K562 (cell line): ENCODE measurements around the gene MRPL40. TPM values are rescaled to one million over a fixed set of nuclear protein-coding genes. Genes with fewer than 3 reads are reported as not detected.

Experiments
- ARID2 ChIP-seq: fragments of 450-650 bp; IDR thresholded peaks from 2 replicates; pipeline ENCODE4 v1.6.1; 2017; ENCODE audit warnings: antibody characterized with exemption, mild to moderate bottlenecking
- ATF7 ChIP-seq: fragments of 450-650 bp; IDR thresholded peaks from 2 replicates; pipeline ENCODE4 v1.7.1; 2014; ENCODE audit warnings: mild to moderate bottlenecking, moderate library complexity
- CHD2 ChIP-seq: IDR thresholded peaks from 2 replicates; pipeline ENCODE4 v1.6.1; 2011; ENCODE audit warnings: low read depth, low read length
- ELF2 ChIP-seq: fragments of 250-450 bp; sonication (Bioruptor Pico); IDR thresholded peaks from 2 replicates; pipeline ENCODE4 v1.5.0; 2021; ENCODE audit warnings: mild to moderate bottlenecking
- ETV1 ChIP-seq: fragments of 450-650 bp; conservative IDR thresholded peaks from 2 replicates; pipeline ENCODE4 v1.6.1; 2016; ENCODE audit warnings: missing genetic modification characterization, control low read depth, low read depth, missing compliant biosample characterization
- KDM2B ChIP-seq: fragments of 250-450 bp; sonication (Bioruptor Pico); IDR thresholded peaks from 2 replicates; pipeline ENCODE4 v1.8.0; 2021; ENCODE audit warnings: mild to moderate bottlenecking, moderate library complexity
- LEF1 ChIP-seq: fragments of 450-650 bp; IDR thresholded peaks from 2 replicates; pipeline ENCODE4 v1.6.1; 2016; ENCODE audit warnings: mild to moderate bottlenecking
- POLR3G ChIP-seq: IDR thresholded peaks from 2 replicates; pipeline ENCODE4 v1.6.1; 2011; ENCODE audit not compliant: insufficient read length, insufficient replicate concordance; ENCODE audit errors: extremely low read depth
- PPARD ChIP-seq: fragments of 250-450 bp; sonication (Bioruptor Pico); IDR thresholded peaks from 2 replicates; pipeline ENCODE4 v1.8.0; 2022; ENCODE audit warnings: inconsistent platforms, mild to moderate bottlenecking, moderate library complexity
- RAD21 ChIP-seq, 2 experiments: fragments of 250-450 bp in 1 of 2; fragments of 450-650 bp in 1 of 2; sonication (Bioruptor Pico) in 1 of 2; formaldehyde crosslinking in 1 of 2; IDR thresholded peaks in 1 of 2; conservative IDR thresholded peaks in 1 of 2; 2 replicates each; pipeline versions ENCODE4 v1.4.0 to v1.8.0; 2020 to 2022; ENCODE audit warnings: mild to moderate bottlenecking in 2 of 2, moderate library complexity in 1 of 2
- RCOR1 ChIP-seq, 2 experiments: IDR thresholded peaks; 2 replicates each; pipeline ENCODE4 v1.6.1; 2012; ENCODE audit warnings: low read depth in 2 of 2, low read length in 2 of 2, borderline replicate concordance in 1 of 2, improper control_type of control experiment in 1 of 2
- STAT5A ChIP-seq: IDR thresholded peaks from 2 replicates; pipeline ENCODE4 v1.6.1; 2012; ENCODE audit warnings: low read length, inconsistent platforms, borderline replicate concordance
- TEAD4 ChIP-seq, 2 experiments: sonication (generic) in 1 of 2; formaldehyde crosslinking in 1 of 2; IDR thresholded peaks; 2 replicates each; pipeline versions ENCODE4 v1.6.1 to v1.8.0; 2012 to 2022; ENCODE audit warnings: borderline replicate concordance in 1 of 2, inconsistent platforms in 1 of 2, low read length in 1 of 2, mild to moderate bottlenecking in 1 of 2, missing genetic modification reagents in 1 of 2
- ZNF445 ChIP-seq: fragments of 250-450 bp; sonication (Bioruptor Pico); IDR thresholded peaks from 2 replicates; pipeline ENCODE4 v1.4.0; 2020; ENCODE audit warnings: low read depth, mild to moderate bottlenecking, moderate library complexity
- polyA plus RNA-seq, 8 experiments: library from polyadenylated mRNA; depleted of rRNA in 4 of 8; stranded (reverse) in 5 of 8; unstranded in 3 of 8; fragments of >200 nt; fragmentation: Nextera tagmentation in 2 of 8; fragmentation: Illumina TruSeq in 1 of 8; extraction: Ambion mirVana in 2 of 8; extraction: Trizol in 1 of 8; gene quantifications; 2 replicates each; pipeline versions ENCODE4 v1.2.1 to v1.2.3, GENCODE V29; 2011 to 2014; ENCODE audit warnings: inconsistent platforms in 1 of 8, missing spikeins in 1 of 8
- total RNA-seq, 7 experiments: library from RNA; depleted of rRNA in 6 of 7; stranded (reverse); fragments of >200 nt in 6 of 7; fragmentation: Illumina TruSeq in 2 of 7; extraction: Trizol in 2 of 7; gene quantifications; 2 replicates each; pipeline versions ENCODE4 v1.2.1 to v1.2.3, GENCODE V29; 2011 to 2021; ENCODE audit warnings: low replicate concordance in 1 of 7
- TF ChIP-seq, protein P1 (sequence below): fragments of 450-650 bp; IDR thresholded peaks from 2 replicates; pipeline ENCODE4 v1.6.1; 2016; ENCODE audit warnings: mild to moderate bottlenecking
- TF ChIP-seq, protein P2 (sequence below), 2 experiments: fragments of 150-350 bp in 1 of 2; IDR thresholded peaks; 2 replicates each; pipeline ENCODE4 v1.6.1; 2012 to 2016; ENCODE audit warnings: low read depth in 2 of 2, low read length in 2 of 2, mild to moderate bottlenecking in 1 of 2, moderate library complexity in 1 of 2
- TF ChIP-seq, protein P3 (sequence below): fragments of 450-650 bp; formaldehyde crosslinking; IDR thresholded peaks from 2 replicates; pipeline ENCODE4 v1.4.0; 2022; ENCODE audit warnings: missing genetic modification characterization

Gene MRPL40
- total and polyA plus RNA-seq, 9 of the 15 experiments (the other 6 are each of a cell fraction or from before 2014, with no cell fraction given) = 132 to 652 (median 208) TPM

DNA sequence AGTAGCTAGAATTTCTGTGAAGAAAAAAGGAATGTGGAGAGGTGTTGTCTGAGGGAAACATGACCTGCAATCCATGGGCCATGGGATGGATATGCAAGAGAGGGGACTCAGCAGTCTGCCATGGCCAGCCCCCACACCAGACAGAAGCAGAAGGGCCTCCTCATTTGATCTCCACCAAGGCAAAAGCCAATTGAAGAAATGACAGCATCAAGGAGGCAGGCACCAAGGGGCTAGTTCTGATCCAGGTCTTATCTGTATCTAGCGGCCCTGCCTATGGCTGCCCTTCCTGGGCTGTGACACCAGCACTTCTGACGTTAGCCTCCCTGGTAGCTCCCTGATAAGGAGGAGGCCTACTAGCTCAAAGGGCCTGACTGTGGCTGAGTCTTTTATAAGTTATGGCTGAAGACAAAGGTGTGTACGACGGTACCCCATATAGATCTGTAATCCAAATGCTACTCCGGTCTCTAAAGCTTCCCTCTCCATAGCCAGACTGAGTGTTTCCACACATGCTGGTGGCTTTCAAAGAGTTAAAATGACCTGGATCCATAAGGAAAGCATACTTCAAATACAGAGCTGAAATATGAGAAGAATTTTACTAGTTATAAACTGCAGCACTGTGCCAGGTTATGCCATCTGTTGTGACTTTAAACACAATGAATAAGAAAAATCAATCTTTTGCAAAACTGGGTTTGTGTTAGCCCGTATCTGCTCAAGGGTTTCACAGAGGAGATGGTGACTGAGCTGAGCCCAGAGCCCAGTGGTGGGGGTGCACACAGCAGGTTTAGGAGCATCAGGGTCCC is 35.2 kb upstream of the MRPL40 start (continued):
- TF ChIP-seq, protein P1, sequence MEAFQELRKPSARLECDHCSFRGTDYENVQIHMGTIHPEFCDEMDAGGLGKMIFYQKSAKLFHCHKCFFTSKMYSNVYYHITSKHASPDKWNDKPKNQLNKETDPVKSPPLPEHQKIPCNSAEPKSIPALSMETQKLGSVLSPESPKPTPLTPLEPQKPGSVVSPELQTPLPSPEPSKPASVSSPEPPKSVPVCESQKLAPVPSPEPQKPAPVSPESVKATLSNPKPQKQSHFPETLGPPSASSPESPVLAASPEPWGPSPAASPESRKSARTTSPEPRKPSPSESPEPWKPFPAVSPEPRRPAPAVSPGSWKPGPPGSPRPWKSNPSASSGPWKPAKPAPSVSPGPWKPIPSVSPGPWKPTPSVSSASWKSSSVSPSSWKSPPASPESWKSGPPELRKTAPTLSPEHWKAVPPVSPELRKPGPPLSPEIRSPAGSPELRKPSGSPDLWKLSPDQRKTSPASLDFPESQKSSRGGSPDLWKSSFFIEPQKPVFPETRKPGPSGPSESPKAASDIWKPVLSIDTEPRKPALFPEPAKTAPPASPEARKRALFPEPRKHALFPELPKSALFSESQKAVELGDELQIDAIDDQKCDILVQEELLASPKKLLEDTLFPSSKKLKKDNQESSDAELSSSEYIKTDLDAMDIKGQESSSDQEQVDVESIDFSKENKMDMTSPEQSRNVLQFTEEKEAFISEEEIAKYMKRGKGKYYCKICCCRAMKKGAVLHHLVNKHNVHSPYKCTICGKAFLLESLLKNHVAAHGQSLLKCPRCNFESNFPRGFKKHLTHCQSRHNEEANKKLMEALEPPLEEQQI = peak; percentile 12; the same call in 1 of the 2 replicates
- peak; percentile 93 to 99 for TF ChIP-seq RCOR1 (IDR thresholded peaks at IDR 0.05; ENCODE audit: borderline replicate concordance in 1 of 2, low read depth in 2 of 2, low read length in 2 of 2)
- TF ChIP-seq STAT5A = peak; percentile 93
- no peak for TF ChIP-seq POLR3G
- peak; percentile 82 for TF ChIP-seq ETV1 (tag)
- TF ChIP-seq KDM2B = peak; percentile 84; the same call in 1 of the 2 replicates
- TF ChIP-seq TEAD4 (IDR thresholded peaks at IDR 0.05; ENCODE audit: low read length) = peak; percentile 97
- TF ChIP-seq TEAD4 (CRISPR knock-in tag; IDR thresholded peaks at IDR 0.05; ENCODE audit: borderline replicate concordance) = no peak
- TF ChIP-seq ZNF445 (CRISPR knock-in tag) = peak; percentile 74; the same call in 1 of the 2 replicates
- no peak for TF ChIP-seq ARID2
- TF ChIP-seq PPARD (CRISPR knock-in tag) = no peak
- peak in 1 of 2 experiments; percentile 37; a peak in 1 of 4 replicates for TF ChIP-seq RAD21 (CRISPR knock-in tag; conservative IDR thresholded peaks at IDR 0.05 in 1 of 2, IDR thresholded peaks at IDR 0.05 in 1 of 2)
- 0 out of 2 replicates have a peak, but pooled peaks have one; percentile 51 for TF ChIP-seq CHD2
- TF ChIP-seq ATF7 = peak; percentile 98
- TF ChIP-seq ELF2 = no peak
- TF ChIP-seq, protein P2, sequence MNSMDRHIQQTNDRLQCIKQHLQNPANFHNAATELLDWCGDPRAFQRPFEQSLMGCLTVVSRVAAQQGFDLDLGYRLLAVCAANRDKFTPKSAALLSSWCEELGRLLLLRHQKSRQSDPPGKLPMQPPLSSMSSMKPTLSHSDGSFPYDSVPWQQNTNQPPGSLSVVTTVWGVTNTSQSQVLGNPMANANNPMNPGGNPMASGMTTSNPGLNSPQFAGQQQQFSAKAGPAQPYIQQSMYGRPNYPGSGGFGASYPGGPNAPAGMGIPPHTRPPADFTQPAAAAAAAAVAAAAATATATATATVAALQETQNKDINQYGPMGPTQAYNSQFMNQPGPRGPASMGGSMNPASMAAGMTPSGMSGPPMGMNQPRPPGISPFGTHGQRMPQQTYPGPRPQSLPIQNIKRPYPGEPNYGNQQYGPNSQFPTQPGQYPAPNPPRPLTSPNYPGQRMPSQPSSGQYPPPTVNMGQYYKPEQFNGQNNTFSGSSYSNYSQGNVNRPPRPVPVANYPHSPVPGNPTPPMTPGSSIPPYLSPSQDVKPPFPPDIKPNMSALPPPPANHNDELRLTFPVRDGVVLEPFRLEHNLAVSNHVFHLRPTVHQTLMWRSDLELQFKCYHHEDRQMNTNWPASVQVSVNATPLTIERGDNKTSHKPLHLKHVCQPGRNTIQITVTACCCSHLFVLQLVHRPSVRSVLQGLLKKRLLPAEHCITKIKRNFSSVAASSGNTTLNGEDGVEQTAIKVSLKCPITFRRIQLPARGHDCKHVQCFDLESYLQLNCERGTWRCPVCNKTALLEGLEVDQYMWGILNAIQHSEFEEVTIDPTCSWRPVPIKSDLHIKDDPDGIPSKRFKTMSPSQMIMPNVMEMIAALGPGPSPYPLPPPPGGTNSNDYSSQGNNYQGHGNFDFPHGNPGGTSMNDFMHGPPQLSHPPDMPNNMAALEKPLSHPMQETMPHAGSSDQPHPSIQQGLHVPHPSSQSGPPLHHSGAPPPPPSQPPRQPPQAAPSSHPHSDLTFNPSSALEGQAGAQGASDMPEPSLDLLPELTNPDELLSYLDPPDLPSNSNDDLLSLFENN (IDR thresholded peaks at IDR 0.05; ENCODE audit: low read depth in 2 of 2, low read length in 2 of 2) = peak in 1 of 2 experiments; percentile 96; a peak in 2 of 4 replicates
- TF ChIP-seq, protein P3, sequence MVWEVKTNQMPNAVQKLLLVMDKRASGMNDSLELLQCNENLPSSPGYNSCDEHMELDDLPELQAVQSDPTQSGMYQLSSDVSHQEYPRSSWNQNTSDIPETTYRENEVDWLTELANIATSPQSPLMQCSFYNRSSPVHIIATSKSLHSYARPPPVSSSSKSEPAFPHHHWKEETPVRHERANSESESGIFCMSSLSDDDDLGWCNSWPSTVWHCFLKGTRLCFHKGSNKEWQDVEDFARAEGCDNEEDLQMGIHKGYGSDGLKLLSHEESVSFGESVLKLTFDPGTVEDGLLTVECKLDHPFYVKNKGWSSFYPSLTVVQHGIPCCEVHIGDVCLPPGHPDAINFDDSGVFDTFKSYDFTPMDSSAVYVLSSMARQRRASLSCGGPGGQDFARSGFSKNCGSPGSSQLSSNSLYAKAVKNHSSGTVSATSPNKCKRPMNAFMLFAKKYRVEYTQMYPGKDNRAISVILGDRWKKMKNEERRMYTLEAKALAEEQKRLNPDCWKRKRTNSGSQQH (CRISPR knock-in tag) = peak; percentile 89
- peak; percentile 99 for TF ChIP-seq LEF1
